ENCODE data around the gene LTBP1. TPM values are rescaled to one million over a fixed set of nuclear protein-coding genes. Genes with fewer than 3 reads are reported as not detected.

The LTBP1 gene
- total RNA-seq, 3 donors from 2014 or later, result 13.3 to 18.7 (median 17.4) TPM

DNA sequence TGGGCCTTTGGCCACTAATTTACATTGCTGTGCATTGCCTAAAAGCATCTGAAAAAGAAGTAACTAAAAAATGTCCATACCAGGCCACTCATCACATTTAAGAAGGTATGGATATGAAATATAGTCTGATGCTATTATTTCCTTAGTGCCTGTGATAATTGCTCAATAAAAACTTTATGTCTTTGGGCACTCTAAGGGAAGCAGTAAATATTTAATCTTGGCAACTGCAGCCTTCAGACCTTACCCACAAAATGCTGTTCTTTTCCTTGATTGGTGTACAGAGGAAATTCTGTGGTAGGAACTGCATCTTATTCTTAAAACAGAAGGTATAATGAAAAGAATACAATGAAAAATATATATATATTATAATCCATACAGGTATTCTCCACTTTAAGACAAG, 403.9 kb downstream of the LTBP1 start:
- Histone ChIP-seq H3K4me1 (no peaks in the 10 kb centered on the region), H3K36me3 (no peaks in the 10 kb centered on the region), H3K9me3 (no peaks in the 10 kb centered on the region), H3K4me3 (no peak overlapping the region), H3K27ac (no peak overlapping the region), H3K27me3 (no peaks in the 10 kb centered on the region)
- intact Hi-C loops (cut with DNase I; ENCODE audit: low total_unique reads), result no loop called here
- TF ChIP-seq POLR2AphosphoS5 (IDR thresholded peaks at IDR 0.05), result no peak
- TF ChIP-seq POLR2A (IDR thresholded peaks at IDR 0.05), result no peak
- TF ChIP-seq, protein P1, sequence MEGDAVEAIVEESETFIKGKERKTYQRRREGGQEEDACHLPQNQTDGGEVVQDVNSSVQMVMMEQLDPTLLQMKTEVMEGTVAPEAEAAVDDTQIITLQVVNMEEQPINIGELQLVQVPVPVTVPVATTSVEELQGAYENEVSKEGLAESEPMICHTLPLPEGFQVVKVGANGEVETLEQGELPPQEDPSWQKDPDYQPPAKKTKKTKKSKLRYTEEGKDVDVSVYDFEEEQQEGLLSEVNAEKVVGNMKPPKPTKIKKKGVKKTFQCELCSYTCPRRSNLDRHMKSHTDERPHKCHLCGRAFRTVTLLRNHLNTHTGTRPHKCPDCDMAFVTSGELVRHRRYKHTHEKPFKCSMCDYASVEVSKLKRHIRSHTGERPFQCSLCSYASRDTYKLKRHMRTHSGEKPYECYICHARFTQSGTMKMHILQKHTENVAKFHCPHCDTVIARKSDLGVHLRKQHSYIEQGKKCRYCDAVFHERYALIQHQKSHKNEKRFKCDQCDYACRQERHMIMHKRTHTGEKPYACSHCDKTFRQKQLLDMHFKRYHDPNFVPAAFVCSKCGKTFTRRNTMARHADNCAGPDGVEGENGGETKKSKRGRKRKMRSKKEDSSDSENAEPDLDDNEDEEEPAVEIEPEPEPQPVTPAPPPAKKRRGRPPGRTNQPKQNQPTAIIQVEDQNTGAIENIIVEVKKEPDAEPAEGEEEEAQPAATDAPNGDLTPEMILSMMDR (IDR thresholded peaks at IDR 0.05), result no peak
- no peak for DNase-seq (ENCODE audit: low spot score in 2 of 2)

DNA sequence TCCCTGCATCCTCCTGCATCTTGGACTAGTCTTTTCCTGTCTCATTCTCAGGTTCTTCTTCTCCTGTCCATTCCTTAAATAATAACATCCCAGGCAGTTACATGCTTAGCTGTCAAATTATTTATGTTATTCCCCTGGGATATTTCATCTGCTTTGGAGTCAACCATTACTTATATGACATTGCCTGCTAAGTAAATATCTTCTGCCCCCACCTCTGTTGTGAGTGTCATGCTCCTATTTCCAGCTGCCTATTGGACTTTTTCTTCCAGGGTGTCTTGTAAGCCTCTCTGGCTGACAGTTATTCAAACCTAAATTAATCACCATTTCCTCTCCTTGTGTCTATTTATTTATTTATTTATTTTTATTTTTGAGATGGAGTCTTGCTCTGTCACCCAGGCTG, 405.0 kb downstream of the LTBP1 start:
- H3K9me3 ChIP-seq, result peaks cover 0 to 7% of the 10 kb centered on the region in 2 donors
- H3K27me3 ChIP-seq, result no peaks in the 10 kb centered on the region
- H3K36me3 ChIP-seq, result no peaks in the 10 kb centered on the region
- no peak overlapping the region for H3K27ac ChIP-seq
- intact Hi-C loops (cut with DNase I; ENCODE audit: low total_unique reads), result no loop called here
- H3K4me1 ChIP-seq, result no peaks in the 10 kb centered on the region
- no peak for DNase-seq (ENCODE audit: low spot score in 2 of 2)
- TF ChIP-seq, protein P1 (IDR thresholded peaks at IDR 0.05), result no peak
- no peak for TF ChIP-seq POLR2A (IDR thresholded peaks at IDR 0.05)
- no peak for TF ChIP-seq POLR2AphosphoS5 (IDR thresholded peaks at IDR 0.05)
- H3K4me3 ChIP-seq, result no peak overlapping the region

DNA sequence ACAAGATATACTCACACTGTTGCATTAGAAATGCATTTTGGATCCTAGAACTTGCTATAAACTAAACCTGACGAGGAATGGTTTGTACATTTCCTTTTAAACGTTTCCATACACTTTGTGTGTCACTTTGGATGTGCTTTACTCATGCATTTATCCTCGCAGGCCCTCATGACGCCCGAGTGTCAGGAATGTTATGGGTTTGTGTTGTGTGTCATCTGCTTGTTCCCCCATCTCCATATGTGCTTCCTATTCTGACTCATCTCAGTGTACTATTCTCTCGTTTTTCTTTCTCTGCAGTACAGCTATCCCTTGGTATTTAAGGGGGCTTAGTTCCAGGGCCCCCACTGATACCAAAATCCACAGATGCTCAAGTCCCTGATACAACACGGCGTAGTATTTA, 408.2 kb downstream of the LTBP1 start:
- H3K9me3 ChIP-seq, result peaks cover 0 to 7% of the 10 kb centered on the region in 2 donors
- no peak overlapping the region for H3K4me3 ChIP-seq
- H3K27me3 ChIP-seq, result no peaks in the 10 kb centered on the region
- H3K36me3 ChIP-seq, result no peaks in the 10 kb centered on the region
- H3K4me1 ChIP-seq, result no peaks in the 10 kb centered on the region
- TF ChIP-seq POLR2A (IDR thresholded peaks at IDR 0.05) (no peak), POLR2AphosphoS5 (IDR thresholded peaks at IDR 0.05) (no peak)
- TF ChIP-seq, protein P1 (IDR thresholded peaks at IDR 0.05), result no peak
- no peak for DNase-seq (ENCODE audit: low spot score in 2 of 2)
- intact Hi-C loops (cut with DNase I; ENCODE audit: low total_unique reads), result no loop called here
- no peak overlapping the region for H3K27ac ChIP-seq

DNA sequence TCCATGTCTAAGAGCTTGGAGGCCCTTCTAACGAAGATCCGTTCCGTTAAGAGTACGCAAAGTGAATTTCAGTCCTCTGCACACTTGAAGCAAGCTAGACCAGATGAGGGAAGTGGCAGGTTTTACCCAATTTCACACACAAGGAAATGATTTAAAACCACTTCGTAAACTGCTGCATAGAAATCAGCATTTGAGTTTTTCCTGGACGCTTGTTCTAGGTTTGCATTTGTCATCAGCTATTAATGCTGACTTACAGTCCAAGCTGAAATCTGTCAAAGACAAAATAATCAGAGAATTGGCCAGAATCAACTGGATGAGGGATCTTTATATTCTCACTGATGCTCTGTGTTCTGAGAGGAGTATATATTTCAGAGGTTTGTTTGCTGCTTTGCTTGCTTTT, 412.1 kb downstream of the LTBP1 start:
- peaks cover 0 to 7% of the 10 kb centered on the region in 2 donors for H3K9me3 ChIP-seq
- DNase-seq (ENCODE audit: low spot score in 2 of 2), result no peak
- no peak overlapping the region for H3K27ac ChIP-seq
- intact Hi-C loops (cut with DNase I; ENCODE audit: low total_unique reads), result no loop called here
- no peak overlapping the region for H3K4me3 ChIP-seq
- TF ChIP-seq POLR2AphosphoS5 (IDR thresholded peaks at IDR 0.05) (no peak), POLR2A (IDR thresholded peaks at IDR 0.05) (no peak)
- TF ChIP-seq, protein P1 (IDR thresholded peaks at IDR 0.05), result no peak
- H3K4me1 ChIP-seq, result no peaks in the 10 kb centered on the region
- H3K27me3 ChIP-seq, result no peaks in the 10 kb centered on the region
- H3K36me3 ChIP-seq, result no peaks in the 10 kb centered on the region

DNA sequence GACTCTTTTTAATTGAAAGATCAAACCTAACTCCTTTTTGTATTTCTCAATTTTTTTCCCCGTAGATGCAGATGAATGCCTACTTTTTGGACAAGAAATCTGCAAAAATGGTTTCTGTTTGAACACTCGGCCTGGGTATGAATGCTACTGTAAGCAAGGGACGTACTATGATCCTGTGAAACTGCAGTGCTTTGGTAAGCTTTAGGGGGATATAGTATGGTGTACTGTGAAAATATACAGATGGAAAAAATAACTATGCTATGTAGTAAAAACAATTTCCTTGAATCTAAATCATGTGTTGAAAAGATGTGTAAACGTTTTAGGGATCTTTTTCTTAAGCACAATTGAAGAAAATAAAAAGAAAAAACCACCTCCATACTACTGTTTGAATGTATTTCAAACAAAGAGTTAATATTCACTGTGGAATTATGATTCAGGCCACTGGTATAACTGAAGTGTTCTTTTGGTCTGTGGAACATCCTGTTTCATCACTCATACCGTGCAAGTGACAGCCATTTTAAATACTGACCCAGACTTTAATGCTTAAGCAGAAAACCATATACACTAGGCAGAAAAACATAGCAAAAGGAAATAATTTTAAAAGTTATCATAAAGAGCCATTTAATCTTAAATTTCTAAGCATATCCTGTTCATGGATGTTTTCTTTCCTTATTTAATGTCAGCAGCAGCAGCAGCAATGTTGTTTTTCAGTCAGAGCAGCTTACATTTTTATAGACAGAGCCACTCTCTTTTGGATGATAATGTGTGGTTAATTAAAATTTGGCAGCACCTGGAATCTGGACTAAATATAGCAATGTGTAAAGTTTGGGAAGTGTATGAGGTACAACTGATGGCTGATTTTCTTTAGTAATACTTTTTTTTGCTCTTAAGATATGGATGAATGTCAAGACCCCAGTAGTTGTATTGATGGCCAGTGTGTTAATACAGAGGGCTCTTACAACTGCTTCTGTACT, 416.9 kb downstream of the LTBP1 start:
- intact Hi-C loops (cut with DNase I; ENCODE audit: low total_unique reads), result loop anchor here (10.0 kb wide), 1 partner anchor 1709 kb away; no protein-coding TSS in a partner anchor
- Histone ChIP-seq H3K27ac (no peak overlapping the region), H3K4me1 (no peaks in the 10 kb centered on the region), H3K27me3 (no peaks in the 10 kb centered on the region), H3K36me3 (no peaks in the 10 kb centered on the region), H3K4me3 (no peak overlapping the region), H3K9me3 (no peaks in the 10 kb centered on the region)
- DNase-seq (ENCODE audit: low spot score in 2 of 2), result no peak
- TF ChIP-seq, protein P1 (IDR thresholded peaks at IDR 0.05), result no peak
- no peak for TF ChIP-seq POLR2AphosphoS5 (IDR thresholded peaks at IDR 0.05)
- TF ChIP-seq POLR2A (IDR thresholded peaks at IDR 0.05), result no peak

All from breast epithelium (tissue), 4 donors.